Measurements from ENCODE around the gene CLDND2.

Gene CLDND2

GRCh38 chr19:51394050-51394836 is 25.4 kb upstream of the CLDND2 start:
- DNase-seq: peak; percentile 98 to 99

GRCh38 chr19:51392701-51393100 is 23.9 kb upstream of the CLDND2 start:
- TF ChIP-seq GATA1 (IDR thresholded peaks at IDR 0.05; ENCODE audit: low read depth, low read length) (no peak), POLR2A (IDR thresholded peaks at IDR 0.05; ENCODE audit: low read length) (no peak)
- no peak for DNase-seq

More at GRCh38 chr19:51394050-51394836, 25.4 kb upstream of the CLDND2 start:
- TF ChIP-seq POLR2A (IDR thresholded peaks at IDR 0.05; ENCODE audit: low read length) (peak; percentile 89), GATA1 (IDR thresholded peaks at IDR 0.05; ENCODE audit: low read depth, low read length) (no peak)

DNA sequence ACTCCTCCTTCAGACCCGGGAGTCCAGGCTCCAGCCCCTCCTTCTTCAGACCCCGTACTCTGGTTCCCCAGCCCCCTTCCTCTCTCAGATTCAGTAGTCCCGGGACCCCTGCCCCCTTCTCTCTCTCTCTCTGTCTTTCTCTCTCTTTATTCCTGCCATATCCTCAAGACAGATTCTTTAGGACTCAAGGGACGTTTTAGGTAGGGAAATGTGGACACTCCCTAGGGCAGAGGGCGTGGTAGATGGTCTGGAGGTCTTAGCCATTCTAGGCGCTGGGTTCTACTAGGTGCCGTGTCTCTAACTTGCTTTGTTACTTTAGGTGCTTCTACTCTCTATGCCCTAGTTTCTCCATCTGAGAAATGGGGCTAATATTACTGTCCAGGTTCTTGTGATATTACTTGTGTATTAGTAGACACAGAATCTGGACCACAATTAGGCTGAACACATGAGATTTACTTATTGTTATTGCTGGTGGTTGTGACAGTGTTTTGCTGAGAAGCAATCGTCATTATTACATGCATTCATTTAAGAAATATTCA is 22.3 kb upstream of the CLDND2 start:
- DNase-seq: no peak
- TF ChIP-seq GATA1 (IDR thresholded peaks at IDR 0.05; ENCODE audit: low read depth, low read length): no peak

GRCh38 chr19:51389143-51389542 is 20.3 kb upstream of the CLDND2 start:
- TF ChIP-seq GATA1 (IDR thresholded peaks at IDR 0.05; ENCODE audit: low read depth, low read length) (no peak), POLR2A (IDR thresholded peaks at IDR 0.05; ENCODE audit: low read length) (no peak)
- no peak for DNase-seq

DNA sequence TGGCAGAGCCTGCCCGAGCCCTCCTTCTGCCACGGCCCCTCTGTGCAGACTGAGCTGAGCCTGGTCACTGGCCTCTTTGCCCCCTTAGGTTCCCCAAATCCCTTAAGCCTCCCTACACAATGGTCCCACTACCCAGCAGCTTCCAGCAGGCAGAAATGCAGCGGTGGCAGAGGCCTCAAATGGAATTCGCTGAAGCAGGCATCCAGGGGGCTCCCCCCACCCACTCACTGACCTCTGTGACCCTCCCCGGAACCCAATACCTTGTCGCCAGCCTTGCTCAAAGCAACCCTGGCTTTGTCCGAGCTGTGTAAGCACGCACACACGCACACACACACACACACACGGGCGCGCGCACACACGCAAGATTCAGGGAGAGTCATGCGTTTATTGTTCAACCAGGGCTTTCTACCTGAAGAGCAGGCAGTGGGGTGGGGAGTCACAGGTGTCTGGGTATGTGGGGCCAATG is 19.2 kb upstream of the CLDND2 start, which contains the start of gene LIM2:
Gene LIM2, minus strand, starts transcription at position 51 of the 466 bp plus-strand sequence. CDS start 531 bp downstream, outside the sequence.
- DNase-seq: no peak
- TF ChIP-seq GATA1 (IDR thresholded peaks at IDR 0.05; ENCODE audit: low read depth, low read length): no peak
- TF ChIP-seq POLR2A (IDR thresholded peaks at IDR 0.05; ENCODE audit: low read length): no peak

DNA sequence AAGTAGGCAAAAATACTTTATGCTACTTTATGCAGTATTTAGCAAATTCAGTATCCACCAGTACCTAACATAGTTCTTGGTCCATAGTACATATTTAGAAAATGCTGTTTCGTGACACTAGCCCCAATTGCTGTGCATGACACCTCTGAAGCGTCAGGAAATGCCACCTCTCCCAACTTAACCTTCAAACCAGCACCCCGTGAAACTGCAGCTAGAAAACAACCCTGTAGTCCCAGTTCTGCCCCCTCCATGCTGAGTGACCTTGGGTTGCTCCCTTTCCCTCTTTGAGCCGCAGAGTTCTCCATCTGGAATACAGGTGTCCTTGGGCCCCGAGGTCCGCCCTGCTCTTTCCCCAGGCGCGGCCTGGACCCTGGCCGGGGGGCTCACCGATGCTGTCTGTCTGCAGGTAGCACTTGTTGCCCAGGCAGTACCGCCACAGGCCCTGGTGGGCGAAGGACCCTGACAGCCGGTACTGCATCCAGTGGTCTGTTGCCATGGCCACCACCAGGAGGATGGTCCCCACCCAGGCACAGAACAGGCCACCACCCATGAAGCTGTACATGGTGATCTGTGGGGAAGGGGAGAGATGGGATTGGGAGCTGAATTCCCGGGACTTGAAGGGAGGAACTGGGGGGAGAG is 18.2 kb upstream of the CLDND2 start:
- no peak for DNase-seq
- TF ChIP-seq POLR2A (IDR thresholded peaks at IDR 0.05; ENCODE audit: low read length): no peak
- no peak for TF ChIP-seq GATA1 (IDR thresholded peaks at IDR 0.05; ENCODE audit: low read depth, low read length)

DNA sequence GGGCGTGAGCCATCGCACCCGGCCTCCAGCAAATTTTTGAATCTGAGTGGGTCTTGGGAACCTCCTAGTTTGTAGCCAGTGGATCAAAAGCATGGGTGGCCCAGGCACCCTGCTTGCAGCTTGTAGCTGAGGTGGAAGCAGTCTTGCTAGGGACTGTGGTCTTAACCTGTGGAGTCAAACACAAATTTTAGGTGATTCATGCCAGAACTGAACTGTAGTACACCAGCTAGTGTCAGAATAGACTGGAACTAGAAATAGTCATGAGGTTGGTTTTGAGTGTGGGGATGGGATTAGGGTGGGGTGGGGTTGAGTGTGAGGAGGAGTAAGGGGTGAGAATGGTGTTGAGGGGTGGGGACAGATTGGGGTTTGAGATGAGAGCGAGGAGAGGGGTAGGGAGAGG is 13.2 kb upstream of the CLDND2 start:
- no peak for DNase-seq
- TF ChIP-seq POLR2A (IDR thresholded peaks at IDR 0.05; ENCODE audit: low read length) (no peak), GATA1 (IDR thresholded peaks at IDR 0.05; ENCODE audit: low read depth, low read length) (no peak)

DNA sequence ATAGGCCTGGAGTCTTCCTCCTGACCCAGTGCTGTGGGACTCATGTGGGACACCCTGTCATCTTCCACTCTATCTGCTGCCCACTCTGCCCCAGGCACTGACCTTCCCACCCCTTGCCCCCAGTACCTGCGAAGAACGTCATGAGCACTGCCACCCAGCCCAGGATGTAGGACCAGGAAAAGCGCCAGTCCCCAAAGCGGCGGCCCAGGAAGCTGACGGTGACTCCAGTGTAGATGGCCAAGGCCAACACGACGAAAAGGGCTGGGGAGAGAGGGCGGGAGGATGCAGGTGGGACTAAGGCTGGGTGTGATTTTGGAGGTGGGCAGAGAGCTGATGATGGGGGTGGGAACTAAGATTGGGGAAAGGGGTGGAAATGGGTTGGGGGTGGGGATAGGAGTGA is 11.6 kb upstream of the CLDND2 start:
- TF ChIP-seq GATA1 (IDR thresholded peaks at IDR 0.05; ENCODE audit: low read depth, low read length): no peak
- no peak for TF ChIP-seq POLR2A (IDR thresholded peaks at IDR 0.05; ENCODE audit: low read length)
- DNase-seq: no peak

- TF ChIP-seq GATA1 (IDR thresholded peaks at IDR 0.05; ENCODE audit: low read depth, low read length) (no peak), POLR2A (IDR thresholded peaks at IDR 0.05; ENCODE audit: low read length) (no peak)
- DNase-seq: no peak
These were observed 8.6 kb upstream of the CLDND2 start for GRCh38 chr19:51377422-51377821.

DNA sequence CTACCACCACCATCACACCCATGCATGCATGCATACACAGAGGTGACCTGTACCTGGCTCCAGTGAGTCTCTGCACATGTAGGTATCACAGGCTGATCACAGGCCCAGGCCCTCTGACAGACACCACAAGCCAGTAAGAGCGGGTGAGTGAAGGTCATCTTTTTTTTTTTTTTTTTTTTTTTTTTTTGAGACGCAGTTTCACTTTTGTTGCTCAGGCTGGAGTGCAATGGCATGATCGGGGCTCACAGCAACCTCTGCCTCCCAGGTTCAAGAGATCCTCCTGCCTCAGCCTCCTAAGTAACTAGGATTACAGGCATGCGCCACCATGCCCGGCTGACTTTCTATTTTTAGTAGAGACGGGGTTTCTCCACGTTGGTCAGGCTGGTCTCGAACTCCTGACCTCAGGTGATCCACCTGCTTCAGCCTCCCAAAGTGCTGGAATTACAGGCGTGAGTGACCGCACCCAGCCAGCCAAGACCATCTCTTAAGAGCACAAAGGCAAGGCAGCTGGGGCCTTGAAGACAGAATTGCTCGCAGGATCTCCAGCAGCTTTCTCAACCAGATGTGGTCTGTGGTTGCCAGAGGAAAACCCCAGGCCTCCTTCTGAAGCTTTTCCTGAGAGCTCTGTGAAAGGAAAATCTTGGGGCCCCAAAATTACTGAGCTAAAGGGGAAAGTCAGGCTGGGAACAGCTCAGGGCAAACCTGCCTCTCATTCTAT is 6.9 kb upstream of the CLDND2 start:
- no peak for TF ChIP-seq GATA1 (IDR thresholded peaks at IDR 0.05; ENCODE audit: low read depth, low read length)
- TF ChIP-seq POLR2A (IDR thresholded peaks at IDR 0.05; ENCODE audit: low read length): no peak
- no peak for DNase-seq

DNA sequence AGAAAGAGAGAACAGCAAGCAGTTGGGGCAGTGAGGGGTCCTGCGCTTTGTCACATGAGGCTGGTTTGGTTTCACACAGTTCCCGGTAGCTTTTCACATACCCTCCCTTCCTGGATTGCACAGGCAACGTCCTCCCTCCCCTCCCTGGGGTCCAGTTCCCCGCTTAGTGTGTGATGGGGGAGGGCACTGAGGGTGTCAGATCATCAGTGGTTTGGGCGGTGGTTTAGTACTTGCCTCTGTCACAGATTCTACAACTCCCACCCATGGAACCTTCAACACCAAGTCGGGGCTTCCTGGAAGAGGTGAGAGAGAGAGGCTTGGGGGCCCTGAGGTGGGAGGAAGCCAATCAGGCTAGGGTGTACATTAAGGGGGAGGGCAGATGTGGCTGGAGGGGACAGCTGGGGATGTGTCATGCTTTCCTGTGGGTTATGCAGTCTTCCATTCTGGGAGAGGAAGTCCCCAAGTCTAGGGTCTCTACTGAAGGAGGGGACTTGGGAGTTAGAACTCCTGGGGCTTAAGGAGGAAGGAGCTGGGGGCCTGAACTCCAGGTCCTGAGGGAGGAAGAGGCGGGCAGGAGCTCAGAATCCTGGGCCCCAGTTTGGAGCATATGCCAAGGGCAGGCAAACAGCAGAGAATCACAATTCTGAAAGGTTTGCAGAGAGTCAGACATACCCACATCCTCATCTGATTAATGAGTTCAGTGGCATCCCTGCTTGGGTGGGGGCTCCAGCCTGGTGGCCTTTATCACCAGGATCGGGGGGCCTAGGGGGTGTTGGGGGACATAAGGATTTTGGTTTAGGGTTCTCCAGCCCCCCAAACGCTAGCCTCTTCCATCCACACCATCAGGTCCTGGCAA is 4.1 kb upstream of the CLDND2 start, which contains the start of gene NKG7:
Gene NKG7, minus strand, starts transcription at position 6 of the 856 bp plus-strand sequence. CDS start 119 bp downstream, outside the sequence.
- no peak for DNase-seq
- TF ChIP-seq POLR2A (IDR thresholded peaks at IDR 0.05; ENCODE audit: low read length) (no peak), GATA1 (IDR thresholded peaks at IDR 0.05; ENCODE audit: low read depth, low read length) (no peak)

- no peak for DNase-seq
- TF ChIP-seq POLR2A (IDR thresholded peaks at IDR 0.05; ENCODE audit: low read length) (no peak), GATA1 (IDR thresholded peaks at IDR 0.05; ENCODE audit: low read depth, low read length) (no peak)
These were observed 3.3 kb upstream of the CLDND2 start for GRCh38 chr19:51372021-51372648.
